CD4-positive, alpha-beta T cell (primary cell): ENCODE results near the gene NCK1. TPM values are rescaled to one million over a fixed set of nuclear protein-coding genes. Genes with fewer than 3 reads are reported as not detected.

Experiments
- ATAC-seq: fragments of 200-7000 bp; cut with Tn5 transposase; one replicate; pipeline ENCODE4 v1.10.0; 2022; ENCODE audit warnings: mild to moderate bottlenecking; ENCODE audit not compliant: poor library complexity
- CTCF ChIA-PET: fragments of 350-600 bp; sonication (Branson Sonifier 250); formaldehyde crosslinking; loops from one replicate; lab custom pipeline; 2021; ENCODE audit warnings: antibody characterized with exemption, inconsistent platforms; lab: Charles Lee
- POLR2A ChIA-PET: fragments of 350-600 bp; sonication (Branson Sonifier 250); formaldehyde crosslinking; loops from one replicate; lab custom pipeline; 2021; ENCODE audit warnings: antibody characterized with exemption, inconsistent platforms; lab: Charles Lee
- DNase-seq, 14 experiments: peaks; one replicate each; pipeline ENCODE4 v3.0.0-alpha.2; 2013 to 2020; ENCODE audit warnings: mixed read lengths in 2 of 14
- H3K27ac ChIP-seq, 2 donors: one replicate each; pipeline versions ENCODE4 v1.5.1 to v1.7.0; 2013; ENCODE audit warnings: low read length in 2 of 2, low read depth in 1 of 2, mild to moderate bottlenecking in 1 of 2
- H3K27me3 ChIP-seq, 2 experiments: 1 replicate in 1 of 2; 2 replicates in 1 of 2; pipeline versions ENCODE4 v1.6.1 to v1.7.0; 2013; ENCODE audit warnings: low read length in 2 of 2, control low read depth in 1 of 2, mild to moderate bottlenecking in 1 of 2, moderate library complexity in 1 of 2; ENCODE audit not compliant: insufficient read depth in 2 of 2, control insufficient read depth in 1 of 2
- H3K36me3 ChIP-seq: one replicate; pipeline ENCODE4 v1.6.1; 2013; ENCODE audit warnings: low read length, control low read depth; ENCODE audit not compliant: insufficient read depth
- H3K4me1 ChIP-seq: one replicate; pipeline ENCODE4 v1.6.1; 2013; ENCODE audit warnings: low read length, control low read depth; ENCODE audit not compliant: insufficient read depth
- H3K4me3 ChIP-seq: one replicate; pipeline ENCODE4 v1.5.1; 2013; ENCODE audit warnings: mild to moderate bottlenecking, low read length, moderate library complexity
- H3K9me3 ChIP-seq, 2 experiments: 1 replicate in 1 of 2; 2 replicates in 1 of 2; pipeline versions ENCODE4 v1.6.1 to v1.7.0; 2013; ENCODE audit warnings: low read length in 2 of 2, mild to moderate bottlenecking in 2 of 2, control low read depth in 1 of 2, moderate library complexity in 1 of 2; ENCODE audit not compliant: control insufficient read depth in 1 of 2, insufficient read depth in 1 of 2
- H3K27ac Mint-ChIP-seq: one replicate; pipeline ENCODE4 v1.8.0; 2020; ENCODE audit warnings: mixed read lengths
- H3K27me3 Mint-ChIP-seq: one replicate; pipeline ENCODE4 v1.8.0; 2021; ENCODE audit warnings: mixed read lengths
- H3K36me3 Mint-ChIP-seq: one replicate; pipeline ENCODE4 v1.8.0; 2021; ENCODE audit warnings: low read depth, mixed read lengths
- H3K4me1 Mint-ChIP-seq: one replicate; pipeline ENCODE4 v1.8.0; 2021; ENCODE audit warnings: low read depth, mixed read lengths
- H3K4me3 Mint-ChIP-seq: one replicate; pipeline ENCODE4 v1.8.0; 2020; ENCODE audit warnings: mild to moderate bottlenecking, mixed read lengths
- H3K9me3 Mint-ChIP-seq: one replicate; pipeline ENCODE4 v1.8.0; 2020; ENCODE audit warnings: mixed read lengths
- intact Hi-C, 2 experiments: fragments of 100-400 bp; cut with DNase I in 1 of 2; cut with micrococcal nuclease in 1 of 2; formaldehyde crosslinking; loops; one replicate each; pipeline versions ENCODE4 v1.15.1 to v1.9.0; 2023 to 2025; cut with DNase I, micrococcal nuclease
- total RNA-seq, 174 experiments: library from RNA in 2 of 174; stranded (reverse) in 2 of 174; gene quantifications; one replicate each; pipeline ENCODE4 v1.2.3 and lab custom pipeline; 2021 to 2026
- TF ChIP-seq, protein P1 (sequence below): fragments of 200-600 bp; IDR thresholded peaks from one replicate; pipeline ENCODE4 v1.8.0; 2022; ENCODE audit warnings: antibody characterized with exemption, mild to moderate bottlenecking

Gene NCK1
- total RNA-seq, 2 experiments from 2014 or later, result 52.9 to 55.0 TPM

DNA sequence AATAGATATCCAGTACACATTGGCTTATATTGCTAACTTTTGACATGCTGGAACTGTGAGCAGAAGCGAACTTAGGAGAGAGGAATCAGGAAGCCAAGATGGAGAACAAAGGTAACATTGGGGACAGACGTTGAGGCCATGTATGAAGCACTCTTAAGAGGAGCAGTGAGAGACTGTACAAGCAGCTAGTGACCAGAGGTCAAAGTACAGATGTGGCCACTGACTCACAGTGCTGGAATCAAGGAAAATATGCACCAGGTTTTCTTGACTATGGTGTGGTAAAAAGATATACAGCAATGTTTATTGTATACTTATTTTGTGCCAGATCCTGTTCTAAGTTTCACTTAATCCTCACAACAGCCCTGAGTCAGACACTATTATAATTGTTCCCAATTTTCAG, 93.8 kb downstream of the NCK1 start:
- no peak overlapping the region for H3K4me3 ChIP-seq
- H3K9me3 ChIP-seq, result no peaks in the 10 kb centered on the region
- CTCF ChIA-PET, result no interaction called here
- TF ChIP-seq, protein P1, sequence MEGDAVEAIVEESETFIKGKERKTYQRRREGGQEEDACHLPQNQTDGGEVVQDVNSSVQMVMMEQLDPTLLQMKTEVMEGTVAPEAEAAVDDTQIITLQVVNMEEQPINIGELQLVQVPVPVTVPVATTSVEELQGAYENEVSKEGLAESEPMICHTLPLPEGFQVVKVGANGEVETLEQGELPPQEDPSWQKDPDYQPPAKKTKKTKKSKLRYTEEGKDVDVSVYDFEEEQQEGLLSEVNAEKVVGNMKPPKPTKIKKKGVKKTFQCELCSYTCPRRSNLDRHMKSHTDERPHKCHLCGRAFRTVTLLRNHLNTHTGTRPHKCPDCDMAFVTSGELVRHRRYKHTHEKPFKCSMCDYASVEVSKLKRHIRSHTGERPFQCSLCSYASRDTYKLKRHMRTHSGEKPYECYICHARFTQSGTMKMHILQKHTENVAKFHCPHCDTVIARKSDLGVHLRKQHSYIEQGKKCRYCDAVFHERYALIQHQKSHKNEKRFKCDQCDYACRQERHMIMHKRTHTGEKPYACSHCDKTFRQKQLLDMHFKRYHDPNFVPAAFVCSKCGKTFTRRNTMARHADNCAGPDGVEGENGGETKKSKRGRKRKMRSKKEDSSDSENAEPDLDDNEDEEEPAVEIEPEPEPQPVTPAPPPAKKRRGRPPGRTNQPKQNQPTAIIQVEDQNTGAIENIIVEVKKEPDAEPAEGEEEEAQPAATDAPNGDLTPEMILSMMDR, result no peak
- H3K36me3 ChIP-seq, result no peaks in the 10 kb centered on the region
- Mint-ChIP-seq H3K9me3 (no peaks in the 10 kb centered on the region), H3K36me3 (no peaks in the 10 kb centered on the region), H3K4me3 (no peak overlapping the region), H3K4me1 (peaks cover 18% of the 10 kb centered on the region), H3K27me3 (no peaks in the 10 kb centered on the region), H3K27ac (no peak overlapping the region)
- H3K4me1 ChIP-seq, result peaks cover 4% of the 10 kb centered on the region
- ATAC-seq, result no peak
- H3K27ac ChIP-seq, result no peak overlapping the region
- intact Hi-C loops, result no loop called here
- DNase-seq, result no peak
- H3K27me3 ChIP-seq, result no peaks in the 10 kb centered on the region
- POLR2A ChIA-PET, result no interaction called here

DNA sequence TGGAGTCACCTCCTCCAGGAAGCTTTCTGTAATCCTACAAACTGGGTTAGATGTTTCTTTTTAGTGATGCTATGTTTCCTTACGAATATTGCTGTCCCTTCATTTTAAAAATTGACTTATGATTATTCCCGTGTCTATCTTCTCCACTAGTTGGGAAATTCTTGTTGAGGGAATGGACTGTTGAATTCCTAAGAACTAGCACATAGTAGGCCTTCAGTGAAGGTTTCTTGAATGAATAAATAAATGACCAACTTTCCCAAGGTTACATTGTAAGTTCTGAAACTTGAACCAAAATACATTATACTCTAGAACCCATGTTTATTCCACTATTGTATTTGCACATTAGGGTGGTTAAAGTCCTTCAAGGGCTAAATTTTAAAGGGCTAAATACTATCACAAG, 95.0 kb downstream of the NCK1 start:
- CTCF ChIA-PET, result no interaction called here
- H3K9me3 ChIP-seq, result no peaks in the 10 kb centered on the region
- DNase-seq (no peak), ATAC-seq (no peak)
- intact Hi-C loops, result no loop called here
- H3K4me1 ChIP-seq, result peaks cover 4% of the 10 kb centered on the region
- no peak overlapping the region for H3K4me3 Mint-ChIP-seq
- POLR2A ChIA-PET, result interaction anchor here (0.6 to 2.5 kb wide), 2 partner anchors 95 to 162 kb away, joined by 3 to 7 read pairs; partner anchors contain the start of gene NCK1
- no peak overlapping the region for H3K27ac ChIP-seq
- H3K27me3 ChIP-seq, result no peaks in the 10 kb centered on the region
- no peaks in the 10 kb centered on the region for H3K36me3 Mint-ChIP-seq
- no peak overlapping the region for H3K4me3 ChIP-seq
- peaks cover 18% of the 10 kb centered on the region for H3K4me1 Mint-ChIP-seq
- H3K27ac Mint-ChIP-seq, result no peak overlapping the region
- TF ChIP-seq, protein P1, result no peak
- H3K36me3 ChIP-seq, result no peaks in the 10 kb centered on the region
- H3K27me3 Mint-ChIP-seq, result no peaks in the 10 kb centered on the region
- no peaks in the 10 kb centered on the region for H3K9me3 Mint-ChIP-seq

DNA sequence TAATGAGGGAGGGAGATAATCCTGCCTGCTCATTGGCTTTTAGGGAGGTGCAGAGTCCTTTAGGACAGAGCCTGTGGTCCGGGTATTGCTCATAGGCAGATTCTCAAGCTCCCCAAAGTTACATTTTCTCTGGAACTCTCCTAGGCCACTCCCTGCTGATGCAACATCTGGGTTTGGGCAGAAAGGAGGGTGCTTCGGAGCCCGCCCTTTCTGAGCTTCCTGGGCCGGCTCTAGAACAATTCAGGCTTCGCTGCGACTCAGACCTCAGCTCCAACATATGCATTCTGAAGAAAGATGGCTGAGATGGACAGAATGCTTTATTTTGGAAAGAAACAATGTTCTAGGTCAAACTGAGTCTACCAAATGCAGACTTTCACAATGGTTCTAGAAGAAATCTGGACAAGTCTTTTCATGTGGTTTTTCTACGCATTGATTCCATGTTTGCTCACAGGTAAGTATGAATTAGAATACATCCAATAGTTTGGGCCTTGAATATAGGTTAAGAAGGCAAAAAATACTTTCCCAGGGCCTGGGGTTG, 95.8 kb downstream of the NCK1 start, which contains the start of gene IL20RB:
Gene IL20RB, plus strand, starts transcription at position 233 of the 538 bp plus-strand sequence. Its CDS starts 131 bp downstream, at position 364.
- no peak for ATAC-seq
- Mint-ChIP-seq H3K4me1 (peaks cover 18% of the 10 kb centered on the region), H3K27me3 (no peaks in the 10 kb centered on the region), H3K36me3 (no peaks in the 10 kb centered on the region), H3K27ac (no peak within 1 kb of the TSS), H3K4me3 (no peak within 1 kb of the TSS), H3K9me3 (no peaks in the 10 kb centered on the region)
- ChIA-PET POLR2A (interaction anchor here (2.5 kb wide), 1 partner anchor 96 kb away, joined by 7 read pairs; the partner anchor contains the start of gene NCK1), CTCF (no interaction called here)
- Histone ChIP-seq H3K27ac (no peak within 1 kb of the TSS), H3K36me3 (no peaks in the 10 kb centered on the region), H3K4me3 (no peak within 1 kb of the TSS), H3K27me3 (no peaks in the 10 kb centered on the region), H3K9me3 (no peaks in the 10 kb centered on the region), H3K4me1 (peaks cover 4% of the 10 kb centered on the region)
- TF ChIP-seq, protein P1, result no peak
- intact Hi-C loops, result no loop called here
- DNase-seq, result no peak
